CD4-positive, alpha-beta T cell treated with Interferon alpha-2 for 1 hour (primary cell): ENCODE results near the gene SLC27A3.

ENCODE experiments used
- DNase-seq, 2 donors: peaks; one replicate each; pipeline ENCODE4 v3.0.0-alpha.2; 2020 to 2022

SLC27A3 gene

GRCh38 chr1:153774780-153775457 is at the start of gene SLC27A3:
Gene SLC27A3, plus strand, starts transcription at chr1:153775407. Its CDS starts 91 bp downstream, at chr1:153775498.
- no peak for DNase-seq

- DNase-seq, result peak; percentile 100
Measured at GRCh38 chr1:153727463-153728304, 47.5 kb upstream of the SLC27A3 start, which contains the start of gene INTS3. Gene INTS3, plus strand, starts transcription at chr1:153728050. Its CDS starts 585 bp downstream, at chr1:153728635.

- DNase-seq, result peak; percentile 4 to 21
Measured at GRCh38 chr1:153728305-153729066, 46.7 kb upstream of the SLC27A3 start.

- no peak for DNase-seq
Measured at GRCh38 chr1:153730468-153730988, 44.7 kb upstream of the SLC27A3 start.

GRCh38 chr1:153733970-153734369 is 41.2 kb upstream of the SLC27A3 start:
- no peak for DNase-seq

GRCh38 chr1:153734396-153735089 is 40.7 kb upstream of the SLC27A3 start:
- DNase-seq, result peak in 1 of 2 donors; percentile 41

- DNase-seq, result no peak
Measured at GRCh38 chr1:153735090-153735420, 40.2 kb upstream of the SLC27A3 start.

- DNase-seq, result no peak
Measured at GRCh38 chr1:153741986-153742385, 33.2 kb upstream of the SLC27A3 start.

- peak in 1 of 2 donors; percentile 5 for DNase-seq
Measured at GRCh38 chr1:153742411-153743142, 32.6 kb upstream of the SLC27A3 start.

- DNase-seq, result no peak
Measured at GRCh38 chr1:153745417-153745816, 29.8 kb upstream of the SLC27A3 start.

- DNase-seq, result no peak
Measured at GRCh38 chr1:153746174-153746573, 29.0 kb upstream of the SLC27A3 start.

- DNase-seq, result no peak
Measured at GRCh38 chr1:153748903-153749302, 26.3 kb upstream of the SLC27A3 start.

- peak; percentile 82 to 86 for DNase-seq
Measured at GRCh38 chr1:153749408-153750005, 25.7 kb upstream of the SLC27A3 start.

- no peak for DNase-seq
Measured at GRCh38 chr1:153750026-153750995, 24.9 kb upstream of the SLC27A3 start.

- no peak for DNase-seq
Measured at GRCh38 chr1:153752072-153752471, 23.1 kb upstream of the SLC27A3 start.

- DNase-seq, result no peak
Measured at GRCh38 chr1:153752571-153753195, 22.5 kb upstream of the SLC27A3 start.

- no peak for DNase-seq
Measured at GRCh38 chr1:153754266-153754665, 20.9 kb upstream of the SLC27A3 start.

GRCh38 chr1:153760440-153760839 is 14.8 kb upstream of the SLC27A3 start:
- DNase-seq, result no peak
